Erythroblast (primary cell): Measurements from ENCODE around the gene TMEM95.

Experiments
- DNase-seq, 2 experiments: peaks; one replicate each; lab custom pipeline; 2025; lab: John Stamatoyannopoulos, UW
- GATA1 ChIP-seq: IDR thresholded peaks from 2 replicates; pipeline ENCODE4 v1.6.1; 2011; ENCODE audit warnings: low read depth, mild to moderate bottlenecking, control low read depth, low read length, moderate library complexity
- POLR2A ChIP-seq: IDR thresholded peaks from 2 replicates; pipeline ENCODE4 v1.6.1; 2011; ENCODE audit warnings: mild to moderate bottlenecking, low read length

TMEM95 gene

GRCh38 chr17:7315570-7316235 is 39.3 kb upstream of the TMEM95 start:
- TF ChIP-seq GATA1: no peak
- peak; percentile 34 for TF ChIP-seq POLR2A

GRCh38 chr17:7317161-7317803 is 37.7 kb upstream of the TMEM95 start:
- TF ChIP-seq POLR2A: no peak
- TF ChIP-seq GATA1: no peak
- DNase-seq: no peak

More at GRCh38 chr17:7315570-7316235, 39.3 kb upstream of the TMEM95 start:
- DNase-seq: no peak

GRCh38 chr17:7318121-7318860 is 36.7 kb upstream of the TMEM95 start:
- no peak for DNase-seq
- TF ChIP-seq GATA1 (no peak), POLR2A (no peak)

- no peak for DNase-seq
- no peak for TF ChIP-seq GATA1
Measured at GRCh38 chr17:7321466-7321865, 33.5 kb upstream of the TMEM95 start.

GRCh38 chr17:7322520-7323194 is 32.3 kb upstream of the TMEM95 start:
- no peak for DNase-seq
- no peak for TF ChIP-seq GATA1
- TF ChIP-seq POLR2A: no peak

- TF ChIP-seq GATA1: no peak
- no peak for TF ChIP-seq POLR2A
- peak in 1 of 2 experiments; percentile 75 for DNase-seq
Measured at GRCh38 chr17:7323731-7324437, 31.1 kb upstream of the TMEM95 start.

- no peak for TF ChIP-seq GATA1
- DNase-seq: no peak
Measured at GRCh38 chr17:7324438-7324779, 30.5 kb upstream of the TMEM95 start.

GRCh38 chr17:7325031-7325528 is 29.9 kb upstream of the TMEM95 start:
- TF ChIP-seq POLR2A: no peak
- TF ChIP-seq GATA1: no peak
- DNase-seq: no peak

- TF ChIP-seq POLR2A (no peak), GATA1 (no peak)
- DNase-seq: no peak
Measured at GRCh38 chr17:7326186-7326585, 28.8 kb upstream of the TMEM95 start.

- TF ChIP-seq POLR2A: no peak
- TF ChIP-seq GATA1: no peak
- no peak for DNase-seq
Measured at GRCh38 chr17:7327056-7327455, 27.9 kb upstream of the TMEM95 start.

GRCh38 chr17:7327501-7327900 is 27.5 kb upstream of the TMEM95 start:
- no peak for TF ChIP-seq GATA1
- no peak for TF ChIP-seq POLR2A
- no peak for DNase-seq

GRCh38 chr17:7328009-7328408 is 26.9 kb upstream of the TMEM95 start:
- DNase-seq: no peak
- no peak for TF ChIP-seq GATA1
- no peak for TF ChIP-seq POLR2A

- DNase-seq: no peak
- no peak for TF ChIP-seq POLR2A
- no peak for TF ChIP-seq GATA1
Measured at GRCh38 chr17:7328840-7329373, 26.0 kb upstream of the TMEM95 start, which contains the start of gene NEURL4. TSS of gene NEURL4 (minus strand) at chr17:7329335. CDS start at chr17:7329312, 23 bp downstream.
